Measurements from ENCODE around the gene NUP107. TPM values are rescaled to one million over a fixed set of nuclear protein-coding genes. Genes with fewer than 3 reads are reported as not detected.

NUP107 gene
- polyA plus RNA-seq, 3 donors = 71.0 to 88.5 (median 72.4) TPM

GRCh38 chr12:68790081-68790951 is 103.5 kb downstream of the NUP107 start:
- DNase-seq (ENCODE audit: extremely low read depth in 1 of 11, low read depth in 9 of 11, low spot score in 4 of 11) = no peak

GRCh38 chr12:68790952-68791234 is 104.1 kb downstream of the NUP107 start:
- DNase-seq (ENCODE audit: extremely low read depth in 1 of 11, low read depth in 9 of 11, low spot score in 4 of 11) = no peak

GRCh38 chr12:68791897-68792481 is 105.2 kb downstream of the NUP107 start:
- DNase-seq (ENCODE audit: extremely low read depth in 1 of 11, low read depth in 9 of 11, low spot score in 4 of 11) = no peak

DNA sequence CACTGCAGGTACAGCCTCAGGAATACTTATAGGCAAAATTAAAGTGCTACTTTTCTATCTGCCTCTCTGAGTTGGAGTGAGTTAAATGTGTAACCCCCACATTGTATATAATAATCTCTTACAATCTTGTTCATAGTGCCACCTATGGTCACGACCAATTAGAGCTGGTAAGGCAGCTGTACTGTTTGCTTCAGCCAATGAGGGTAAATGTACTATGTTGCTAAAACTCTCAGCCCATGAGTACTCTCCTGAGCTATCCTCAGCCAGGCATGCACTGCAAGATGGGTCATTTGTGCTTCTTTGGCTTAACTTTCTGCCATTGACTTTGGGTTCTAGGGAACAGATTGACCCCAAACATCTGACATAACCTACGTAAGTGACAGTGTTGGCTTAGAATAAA is 106.2 kb downstream of the NUP107 start:
- no peak for DNase-seq (ENCODE audit: extremely low read depth in 1 of 11, low read depth in 9 of 11, low spot score in 4 of 11)

- no peak for DNase-seq (ENCODE audit: extremely low read depth in 1 of 11, low read depth in 9 of 11, low spot score in 4 of 11)
These were observed 106.7 kb downstream of the NUP107 start for GRCh38 chr12:68793436-68793835.

- DNase-seq (ENCODE audit: extremely low read depth in 1 of 11, low read depth in 9 of 11, low spot score in 4 of 11) = no peak
These were observed 107.3 kb downstream of the NUP107 start for GRCh38 chr12:68793975-68794652.

DNA sequence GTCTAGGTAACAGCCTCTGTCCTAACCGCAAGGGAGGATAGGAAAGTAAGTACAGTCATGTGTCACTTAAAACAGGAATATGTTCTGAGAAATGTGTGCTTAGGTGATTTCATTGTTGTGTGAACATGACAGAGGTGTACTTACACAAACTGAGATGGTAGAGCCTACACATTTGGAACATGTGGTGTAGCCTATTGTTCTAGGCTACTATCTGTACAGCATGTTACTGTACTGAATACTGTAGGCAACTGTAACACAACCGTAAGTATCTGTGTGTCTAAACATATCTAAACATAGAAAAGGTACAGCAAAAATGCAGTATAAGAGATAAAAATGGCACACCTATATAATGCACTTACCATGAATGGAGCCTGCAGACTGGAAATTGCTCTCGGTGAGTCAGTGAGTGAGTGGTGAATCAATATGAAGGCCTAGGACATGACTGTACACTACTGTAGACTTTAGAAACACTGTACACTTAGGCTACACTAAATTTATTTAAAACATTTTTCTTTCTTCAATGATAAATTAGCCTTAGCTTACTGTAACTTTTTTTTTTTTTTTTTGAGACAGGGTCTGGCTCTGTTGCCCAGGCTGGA is 108.0 kb downstream of the NUP107 start:
- no peak for DNase-seq (ENCODE audit: extremely low read depth in 1 of 11, low read depth in 9 of 11, low spot score in 4 of 11)

Other genes with a start within 250 kb of the NUP107 start
- gene RAP1B, start 76.1 kb upstream of the NUP107 start, polyA plus RNA-seq (ENCODE audit: insufficient read length in 3 of 3) = 100 to 1,000 TPM; 176 to 189 (median 178) TPM
- gene SLC35E3, start 59.2 kb downstream of the NUP107 start, polyA plus RNA-seq (ENCODE audit: insufficient read length in 3 of 3) = 10 to 100 TPM; 16.7 to 23.2 (median 18.0) TPM
- gene MDM2, start 121.2 kb downstream of the NUP107 start, polyA plus RNA-seq (ENCODE audit: insufficient read length in 3 of 3) = 10 to 100 TPM; 55.1 to 77.1 (median 72.0) TPM
- gene CPM, start 246.2 kb downstream of the NUP107 start, polyA plus RNA-seq (ENCODE audit: insufficient read length in 3 of 3) = 10 to 100 TPM; 23.3 to 35.6 (median 30.9) TPM